ENCODE measurements around the gene SLC24A3.

Gene SLC24A3

DNA sequence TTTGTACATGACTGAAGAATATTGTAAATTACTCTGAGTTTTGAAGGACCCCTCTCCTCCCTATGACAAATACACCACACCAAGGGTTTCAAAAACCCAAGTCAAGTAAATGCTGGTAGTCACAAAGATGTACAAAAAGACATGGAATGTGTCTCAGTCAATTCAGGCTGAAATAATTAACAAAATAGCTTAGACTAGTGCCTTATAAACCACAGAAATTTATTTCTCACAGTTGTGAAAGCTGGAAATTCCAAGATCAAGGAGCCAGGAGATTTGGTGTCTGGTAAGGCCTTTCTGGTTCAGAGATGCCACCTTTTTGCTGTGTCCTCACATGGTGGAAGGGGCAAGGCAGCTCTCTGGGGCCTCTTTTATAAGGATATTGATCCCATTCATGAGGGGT, 343.3 kb downstream of the SLC24A3 start:
- TF ChIP-seq FOXP2 (optimal IDR thresholded peaks at IDR 0.05; ENCODE audit: control extremely low read depth, extremely low read length, insufficient read depth) (no peak), POLR2AphosphoS5 (IDR thresholded peaks at IDR 0.05; ENCODE audit: borderline replicate concordance, low read depth, low read length) (no peak), EZH2 (IDR thresholded peaks at IDR 0.05) (no peak)
- Histone ChIP-seq H3K36me3 (ENCODE audit: insufficient read depth, low read length) (no peaks in the 10 kb centered on the region), H3K9ac (ENCODE audit: insufficient read length) (no peak overlapping the region), H3K4me3 (no peak overlapping the region), H3K27ac (no peak overlapping the region), H3K9me3 (ENCODE audit: low read depth, low read length) (no peaks in the 10 kb centered on the region)
- no peak for DNase-seq (ENCODE audit: low read depth, low spot score)

DNA sequence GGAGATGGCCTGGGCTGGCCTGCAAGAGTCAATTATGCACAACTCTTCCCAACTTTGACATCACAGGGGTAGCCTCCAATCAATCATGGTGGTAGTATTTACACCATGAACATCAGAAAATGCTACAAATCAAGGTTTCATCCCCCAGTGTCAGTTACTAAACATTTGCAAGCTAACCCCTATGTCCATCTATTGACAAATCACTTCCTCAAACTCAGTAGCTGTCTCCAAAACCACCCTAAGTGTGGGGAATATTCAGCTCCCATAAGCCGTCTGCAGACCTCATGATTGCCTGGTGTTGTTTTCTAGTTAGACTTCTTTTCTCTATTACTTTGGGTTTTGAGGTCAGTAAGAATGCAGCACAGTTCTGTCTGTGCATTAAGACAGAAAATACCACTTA, 344.8 kb downstream of the SLC24A3 start:
- TF ChIP-seq POLR2AphosphoS5 (IDR thresholded peaks at IDR 0.05; ENCODE audit: borderline replicate concordance, low read depth, low read length): no peak
- no peak for TF ChIP-seq FOXP2 (optimal IDR thresholded peaks at IDR 0.05; ENCODE audit: control extremely low read depth, extremely low read length, insufficient read depth)
- TF ChIP-seq EZH2 (IDR thresholded peaks at IDR 0.05): no peak
- H3K9ac ChIP-seq (ENCODE audit: insufficient read length): no peak overlapping the region
- H3K9me3 ChIP-seq (ENCODE audit: low read depth, low read length): no peaks in the 10 kb centered on the region

GRCh38 chr20:19560881-19561480, 348.5 kb downstream of the SLC24A3 start:
- Histone ChIP-seq H3K9ac (ENCODE audit: insufficient read length) (no peak overlapping the region), H3K4me3 (no peak overlapping the region), H3K27ac (no peak overlapping the region), H3K9me3 (ENCODE audit: low read depth, low read length) (no peaks in the 10 kb centered on the region), H3K36me3 (ENCODE audit: insufficient read depth, low read length) (no peaks in the 10 kb centered on the region)
- no peak for TF ChIP-seq FOXP2 (optimal IDR thresholded peaks at IDR 0.05; ENCODE audit: control extremely low read depth, extremely low read length, insufficient read depth)
- TF ChIP-seq POLR2AphosphoS5 (IDR thresholded peaks at IDR 0.05; ENCODE audit: borderline replicate concordance, low read depth, low read length): no peak
- TF ChIP-seq EZH2 (IDR thresholded peaks at IDR 0.05): no peak
- no peak for DNase-seq (ENCODE audit: low read depth, low spot score)

More for the DNA sequence above, 344.8 kb downstream of the SLC24A3 start:
- no peak overlapping the region for H3K4me3 ChIP-seq
- no peak overlapping the region for H3K27ac ChIP-seq
- H3K36me3 ChIP-seq (ENCODE audit: insufficient read depth, low read length): no peaks in the 10 kb centered on the region
- no peak for DNase-seq (ENCODE audit: low read depth, low spot score)

DNA sequence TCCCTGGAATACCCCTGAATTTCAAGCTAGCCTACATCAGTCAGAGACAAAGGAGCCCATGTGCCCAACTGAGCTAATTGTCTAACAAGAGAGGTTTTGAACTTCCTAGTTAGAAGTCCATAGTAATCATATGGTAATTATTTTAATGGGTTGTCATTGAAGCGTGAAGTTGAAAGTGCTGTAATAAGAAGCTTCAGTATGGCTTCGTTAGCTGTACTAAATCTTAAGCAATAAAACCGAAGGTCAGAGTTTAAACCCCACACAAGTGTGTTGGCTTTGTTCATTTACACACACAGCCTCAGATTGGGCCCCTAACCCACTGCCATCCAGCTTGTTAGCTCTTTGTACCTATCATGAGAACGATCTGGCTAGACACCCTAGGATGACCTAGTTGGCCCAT, 350.0 kb downstream of the SLC24A3 start:
- no peak for TF ChIP-seq POLR2AphosphoS5 (IDR thresholded peaks at IDR 0.05; ENCODE audit: borderline replicate concordance, low read depth, low read length)

DNA sequence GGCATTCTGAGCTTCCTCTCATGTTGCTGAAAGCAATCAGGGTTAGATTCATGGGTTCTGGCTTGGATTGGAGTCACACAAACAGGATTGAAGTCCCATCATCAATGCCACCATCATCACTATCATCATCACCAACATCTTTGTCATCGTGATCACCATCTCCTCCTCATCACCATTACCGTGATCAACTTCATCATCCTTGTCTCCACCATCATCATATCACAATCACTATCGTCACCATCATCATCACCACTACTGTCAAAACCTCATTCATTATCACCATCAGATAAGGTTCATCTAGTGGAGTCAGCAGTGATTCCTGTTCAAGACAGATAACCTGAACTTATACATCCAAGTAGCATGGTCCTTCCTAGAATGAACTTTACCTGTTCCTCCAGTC, 351.8 kb downstream of the SLC24A3 start:
- TF ChIP-seq FOXP2 (optimal IDR thresholded peaks at IDR 0.05; ENCODE audit: control extremely low read depth, extremely low read length, insufficient read depth): no peak
- TF ChIP-seq EZH2 (IDR thresholded peaks at IDR 0.05): no peak
- no peak for TF ChIP-seq POLR2AphosphoS5 (IDR thresholded peaks at IDR 0.05; ENCODE audit: borderline replicate concordance, low read depth, low read length)
- Histone ChIP-seq H3K9me3 (ENCODE audit: low read depth, low read length) (no peaks in the 10 kb centered on the region), H3K9ac (ENCODE audit: insufficient read length) (no peak overlapping the region), H3K4me3 (no peak overlapping the region), H3K36me3 (ENCODE audit: insufficient read depth, low read length) (peaks cover 2% of the 10 kb centered on the region; the same call in 1 of the 2 replicates), H3K27ac (no peak overlapping the region)
- no peak for DNase-seq (ENCODE audit: low read depth, low spot score)

More for the DNA sequence above, 350.0 kb downstream of the SLC24A3 start:
- H3K36me3 ChIP-seq (ENCODE audit: insufficient read depth, low read length): 0 out of 2 replicates have a peak, but pooled peaks cover 2% of the 10 kb centered on the region
- DNase-seq (ENCODE audit: low read depth, low spot score): no peak
- H3K4me3 ChIP-seq: no peak overlapping the region
- no peak overlapping the region for H3K27ac ChIP-seq
- H3K9me3 ChIP-seq (ENCODE audit: low read depth, low read length): no peaks in the 10 kb centered on the region
- no peak overlapping the region for H3K9ac ChIP-seq (ENCODE audit: insufficient read length)

DNA sequence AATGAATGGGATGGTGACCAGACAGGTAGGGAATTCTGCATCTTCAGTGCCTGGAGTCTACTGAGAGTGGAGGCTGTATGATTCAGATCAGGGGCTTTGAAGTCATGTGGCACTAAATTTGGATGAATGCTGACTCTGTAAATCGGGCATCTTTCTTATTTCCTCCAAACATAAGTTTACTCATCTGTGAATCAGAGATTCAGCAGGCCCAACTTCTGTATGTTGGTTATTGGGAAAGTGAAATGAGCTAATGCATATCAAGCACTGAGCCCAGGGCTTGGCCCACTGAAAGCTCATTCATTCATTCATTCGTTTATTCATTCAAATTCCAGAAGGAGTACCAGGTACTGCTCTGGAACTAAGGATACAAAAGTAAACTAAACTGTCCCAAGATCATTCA, 353.3 kb downstream of the SLC24A3 start:
- Histone ChIP-seq H3K27ac (no peak overlapping the region), H3K4me3 (no peak overlapping the region), H3K9ac (ENCODE audit: insufficient read length) (no peak overlapping the region), H3K36me3 (ENCODE audit: insufficient read depth, low read length) (peaks cover 2% of the 10 kb centered on the region; the same call in 1 of the 2 replicates), H3K9me3 (ENCODE audit: low read depth, low read length) (no peaks in the 10 kb centered on the region)
- TF ChIP-seq POLR2AphosphoS5 (IDR thresholded peaks at IDR 0.05; ENCODE audit: borderline replicate concordance, low read depth, low read length) (no peak), EZH2 (IDR thresholded peaks at IDR 0.05) (no peak)
- no peak for DNase-seq (ENCODE audit: low read depth, low spot score)

- no peak for TF ChIP-seq FOXP2 (optimal IDR thresholded peaks at IDR 0.05; ENCODE audit: control extremely low read depth, extremely low read length, insufficient read depth)
- no peak for TF ChIP-seq POLR2AphosphoS5 (IDR thresholded peaks at IDR 0.05; ENCODE audit: borderline replicate concordance, low read depth, low read length)
- TF ChIP-seq EZH2 (IDR thresholded peaks at IDR 0.05): no peak
- no peak overlapping the region for H3K4me3 ChIP-seq
Measured at GRCh38 chr20:19566226-19566945, 353.9 kb downstream of the SLC24A3 start.

GRCh38 chr20:19568128-19568527, 355.7 kb downstream of the SLC24A3 start:
- Histone ChIP-seq H3K9me3 (ENCODE audit: low read depth, low read length) (no peaks in the 10 kb centered on the region), H3K27ac (no peak overlapping the region), H3K9ac (ENCODE audit: insufficient read length) (no peak overlapping the region), H3K4me3 (no peak overlapping the region), H3K36me3 (ENCODE audit: insufficient read depth, low read length) (peaks cover 2% of the 10 kb centered on the region; the same call in 1 of the 2 replicates)
- TF ChIP-seq FOXP2 (optimal IDR thresholded peaks at IDR 0.05; ENCODE audit: control extremely low read depth, extremely low read length, insufficient read depth) (no peak), EZH2 (IDR thresholded peaks at IDR 0.05) (no peak), POLR2AphosphoS5 (IDR thresholded peaks at IDR 0.05; ENCODE audit: borderline replicate concordance, low read depth, low read length) (no peak)
- no peak for DNase-seq (ENCODE audit: low read depth, low spot score)

More at GRCh38 chr20:19566226-19566945, 353.9 kb downstream of the SLC24A3 start:
- Histone ChIP-seq H3K9ac (ENCODE audit: insufficient read length) (no peak overlapping the region), H3K9me3 (ENCODE audit: low read depth, low read length) (no peaks in the 10 kb centered on the region), H3K27ac (no peak overlapping the region), H3K36me3 (ENCODE audit: insufficient read depth, low read length) (peaks cover 2% of the 10 kb centered on the region; the same call in 1 of the 2 replicates)
- DNase-seq (ENCODE audit: low read depth, low spot score): no peak
